Measurements from ENCODE around the gene PLXND1.
A peak's percentile ranks its signal among the peaks of the same experiment; 100 is the strongest.
"Not testable (repeated sequence)": the region's sequence is repeated elsewhere in the genome, so short reads cannot be mapped to it uniquely, and the experiment has no call there.

The PLXND1 gene

GRCh38 chr3:129606636-129607390 lies at the start of gene PLXND1:
Gene PLXND1, minus strand, starts transcription at chr3:129606676. Its CDS starts 37 bp downstream, at chr3:129606639.
- DNase-seq = peak; percentile 51

DNA sequence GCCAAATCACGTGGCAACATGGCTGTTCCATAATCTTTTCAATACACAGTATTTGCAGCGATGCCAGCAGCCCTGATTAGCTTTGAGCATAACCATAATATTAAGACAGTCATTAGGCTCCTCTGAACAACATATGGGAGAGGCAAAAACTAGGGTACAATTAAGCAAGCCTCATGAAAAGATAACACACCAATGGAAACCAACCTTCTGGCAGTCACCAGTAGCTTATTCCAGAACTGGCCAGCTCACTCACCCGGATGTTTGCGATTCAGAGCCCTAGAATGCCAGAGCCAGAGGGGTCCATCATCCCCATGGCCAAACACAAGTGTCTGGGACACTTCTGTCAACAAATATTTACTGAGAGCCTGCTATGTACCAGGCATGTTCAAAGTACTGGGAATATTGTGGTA lies 48.8 kb upstream of the PLXND1 start:
- DNase-seq = no peak

- DNase-seq = peak; percentile 90
Observed at GRCh38 chr3:129654131-129654530, 47.7 kb upstream of the PLXND1 start.

DNA sequence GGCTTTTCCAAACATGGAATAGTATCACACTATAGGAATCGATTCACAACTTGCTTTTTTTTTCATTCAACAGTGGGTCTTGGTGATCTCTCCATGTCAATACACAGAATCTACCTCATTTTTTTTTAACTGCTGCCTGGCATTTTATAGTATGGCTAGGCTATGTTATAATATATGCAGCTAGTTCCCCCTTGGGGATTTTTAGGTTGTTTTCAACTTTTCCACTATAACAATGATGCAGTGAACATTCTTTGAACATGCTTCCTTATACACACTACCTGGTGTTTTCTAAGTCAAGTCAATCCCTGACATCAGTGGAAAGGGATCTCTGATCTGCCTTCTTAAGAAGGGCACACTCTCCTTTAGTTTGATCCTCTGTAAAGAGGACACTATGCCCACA lies 46.5 kb upstream of the PLXND1 start:
- no peak for DNase-seq

DNA sequence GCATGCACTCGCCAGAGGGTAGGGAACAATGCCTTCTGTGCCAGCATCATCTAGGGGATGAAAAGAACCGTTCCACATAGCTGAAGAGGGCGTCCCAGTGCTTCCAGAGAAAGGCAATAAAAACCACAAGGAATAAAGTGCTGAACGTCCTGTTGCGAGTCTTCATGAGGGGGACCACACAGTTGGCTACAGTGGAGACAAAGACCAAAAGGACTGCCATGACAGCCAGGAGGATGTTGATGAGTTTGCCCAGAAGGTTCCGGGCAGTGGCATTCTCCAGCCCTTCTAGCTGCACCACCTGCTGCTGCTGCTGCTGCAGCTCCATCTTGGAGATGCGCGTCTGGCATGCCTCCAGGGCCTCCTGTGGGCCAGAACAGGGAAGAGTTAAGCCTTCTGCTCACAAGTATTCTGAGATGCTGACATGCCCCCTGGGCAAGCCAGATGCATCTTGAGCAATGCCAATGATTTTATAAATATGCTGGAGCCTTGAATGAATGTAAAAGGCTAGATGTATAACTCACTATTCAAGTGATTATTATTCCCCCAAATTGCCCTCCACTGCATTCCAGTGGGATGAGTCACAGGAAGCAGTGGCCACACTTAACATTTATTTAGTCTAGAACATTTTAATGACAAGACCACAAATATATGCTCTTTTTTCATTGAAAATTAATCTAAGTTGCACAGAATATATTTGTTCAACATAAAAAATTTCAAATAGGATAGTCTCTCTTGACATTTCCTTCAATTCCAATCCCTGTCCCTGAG lies 45.1 kb upstream of the PLXND1 start:
- DNase-seq = peak; percentile 97

GRCh38 chr3:129650256-129650872 lies 43.9 kb upstream of the PLXND1 start:
- peak; percentile 77 for DNase-seq

DNA sequence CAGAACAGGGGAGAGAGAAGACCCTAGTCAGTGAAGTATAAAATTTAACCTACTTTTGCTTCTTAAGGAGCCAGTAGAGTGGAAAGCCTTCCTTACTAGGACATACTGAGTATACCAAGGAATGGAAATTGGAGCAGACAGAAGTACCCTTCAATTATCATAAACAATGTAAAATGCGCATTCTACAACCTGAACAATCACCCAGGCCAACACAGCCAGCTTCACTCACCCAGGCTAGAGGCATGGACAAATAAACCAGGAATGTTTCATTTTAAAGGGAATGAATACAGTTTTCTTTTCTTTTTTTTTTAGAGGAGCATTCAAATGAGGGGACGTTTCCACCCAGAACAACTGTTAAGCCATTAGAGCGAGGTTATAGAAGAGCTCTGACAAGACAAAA lies 41.9 kb upstream of the PLXND1 start:
- DNase-seq = no peak

- DNase-seq = no peak
Observed at GRCh38 chr3:129645286-129645685, 38.8 kb upstream of the PLXND1 start.

GRCh38 chr3:129644836-129645235 lies 38.4 kb upstream of the PLXND1 start:
- no peak for DNase-seq

- not testable (repeated sequence) for DNase-seq
Observed at GRCh38 chr3:129641567-129642260, 35.2 kb upstream of the PLXND1 start.

GRCh38 chr3:129640985-129641384 lies 34.5 kb upstream of the PLXND1 start:
- DNase-seq = not testable (repeated sequence)

DNA sequence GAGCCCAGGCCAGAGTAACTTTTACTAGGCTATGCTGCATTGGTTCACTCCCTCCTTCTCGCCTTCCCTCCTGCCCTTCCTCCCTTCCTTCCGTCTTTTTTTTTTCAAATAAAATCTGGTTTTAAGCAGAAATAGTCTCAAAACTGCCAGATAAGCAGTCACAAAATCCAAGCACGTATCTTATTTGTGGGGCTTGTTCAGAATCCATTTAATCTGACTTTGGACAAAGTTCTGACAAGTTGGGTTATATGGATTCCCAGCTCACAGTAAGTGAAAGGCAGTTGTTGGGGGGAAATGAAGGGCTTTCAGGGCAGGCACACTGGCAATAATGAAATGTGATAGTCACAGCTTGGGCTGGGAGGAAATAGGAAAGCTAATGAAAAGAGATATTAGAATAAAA lies 32.0 kb upstream of the PLXND1 start:
- DNase-seq = no peak

GRCh38 chr3:129636082-129636481 lies 29.6 kb upstream of the PLXND1 start:
- DNase-seq = no peak

- no peak for DNase-seq
Observed at GRCh38 chr3:129635656-129636055, 29.2 kb upstream of the PLXND1 start.

- DNase-seq = no peak
Observed at GRCh38 chr3:129633751-129634481, 27.4 kb upstream of the PLXND1 start.

GRCh38 chr3:129632977-129633376 lies 26.5 kb upstream of the PLXND1 start:
- no peak for DNase-seq

- no peak for DNase-seq
Observed at GRCh38 chr3:129632556-129632955, 26.1 kb upstream of the PLXND1 start.

DNA sequence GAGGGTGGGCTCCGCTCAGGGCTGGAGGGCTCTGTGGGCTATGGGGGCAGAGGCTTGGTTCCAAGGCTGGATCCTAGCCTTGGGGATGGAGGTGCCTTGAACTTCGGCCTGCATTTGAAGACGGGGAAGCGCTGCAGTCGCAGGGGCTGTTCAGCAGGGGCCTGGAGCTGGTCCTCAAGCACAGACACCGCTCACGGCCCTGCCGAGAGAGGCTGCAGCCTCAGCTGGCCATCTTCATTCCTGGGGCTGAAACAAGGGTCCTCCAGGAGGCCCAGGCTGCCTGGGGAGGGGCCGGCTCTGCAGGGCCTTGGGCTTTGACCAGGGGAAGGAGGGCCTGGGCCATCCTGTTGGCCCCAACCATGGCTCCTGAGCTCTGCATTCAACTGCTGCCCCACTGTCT lies 25.6 kb upstream of the PLXND1 start:
- DNase-seq = no peak

DNA sequence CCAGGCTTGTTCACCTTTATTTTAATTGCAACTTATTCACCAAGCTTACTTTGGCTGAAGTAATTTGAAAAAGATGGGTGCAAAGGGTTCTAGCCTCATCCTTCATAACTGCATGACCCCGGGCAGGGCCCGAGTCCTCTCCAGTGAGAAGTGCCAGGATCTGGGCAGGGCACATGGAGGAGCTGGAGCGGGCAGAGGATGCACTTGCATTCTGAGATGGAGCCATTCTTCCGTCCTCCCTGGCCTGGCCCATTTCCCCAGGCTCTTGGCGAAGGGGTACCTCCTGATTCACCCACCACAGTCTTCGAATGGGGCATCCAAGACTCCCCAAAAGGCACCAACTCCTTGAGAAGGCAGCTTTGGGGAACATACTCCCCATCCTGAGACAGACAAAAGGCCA lies 22.5 kb upstream of the PLXND1 start:
- DNase-seq = no peak

GRCh38 chr3:129628169-129628522 lies 21.7 kb upstream of the PLXND1 start:
- no peak for DNase-seq

DNA sequence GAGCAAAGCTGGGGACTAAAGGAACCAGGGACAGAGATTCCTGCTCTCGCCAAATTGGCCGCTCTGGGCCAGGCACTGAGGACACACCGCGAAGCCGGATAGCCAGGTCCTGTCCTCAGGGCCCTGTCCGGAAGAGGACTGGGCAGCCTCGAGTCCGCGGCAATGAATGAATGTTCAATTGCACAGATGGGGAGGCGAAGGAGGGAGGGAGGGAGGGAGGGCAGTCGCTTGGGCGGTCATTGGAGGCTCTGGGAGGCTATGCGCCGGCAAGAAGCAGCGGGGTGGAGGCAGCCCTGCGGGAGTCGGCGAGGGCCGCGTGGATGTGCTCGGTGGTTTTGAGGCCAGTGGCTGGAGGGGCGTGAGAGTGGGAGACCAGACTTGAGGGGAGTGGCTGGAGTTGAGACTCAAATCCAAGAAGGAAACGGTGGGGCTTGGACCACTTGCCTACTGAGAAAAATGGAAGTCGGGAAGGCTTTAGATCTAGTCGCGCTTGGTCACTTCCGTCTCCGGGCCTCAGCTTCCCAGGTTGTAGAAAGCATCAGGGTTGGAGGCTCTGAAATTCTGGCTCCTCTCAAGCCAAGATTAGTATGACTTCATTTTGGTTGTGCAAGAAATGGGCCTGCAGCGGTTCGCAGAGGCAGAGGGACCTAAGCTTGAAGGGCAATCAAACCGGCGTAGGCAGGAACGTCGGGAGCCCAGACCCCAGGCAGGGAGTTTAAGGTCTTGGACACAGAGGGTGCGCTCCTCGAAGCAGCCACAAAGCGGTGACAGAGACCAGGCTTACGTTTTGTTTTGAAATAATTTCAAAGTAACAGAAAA lies 21.1 kb upstream of the PLXND1 start:
- peak; percentile 77 for DNase-seq

Measured in fibroblast of upper back skin (primary cell).